HG02870 (cell line): ENCODE data around the gene AFF1.
"Not testable (repeated sequence)": the region's sequence is repeated elsewhere in the genome, so short reads cannot be mapped to it uniquely, and the experiment has no call there.

Experiments
- ATAC-seq: cut with Tn5 transposase; IDR thresholded peaks from one replicate; pipeline ENCODE4 v1.9.1; 2021; ENCODE audit warnings: mild to moderate bottlenecking, moderate library complexity; ENCODE audit not compliant: unreplicated experiment

AFF1 gene

DNA sequence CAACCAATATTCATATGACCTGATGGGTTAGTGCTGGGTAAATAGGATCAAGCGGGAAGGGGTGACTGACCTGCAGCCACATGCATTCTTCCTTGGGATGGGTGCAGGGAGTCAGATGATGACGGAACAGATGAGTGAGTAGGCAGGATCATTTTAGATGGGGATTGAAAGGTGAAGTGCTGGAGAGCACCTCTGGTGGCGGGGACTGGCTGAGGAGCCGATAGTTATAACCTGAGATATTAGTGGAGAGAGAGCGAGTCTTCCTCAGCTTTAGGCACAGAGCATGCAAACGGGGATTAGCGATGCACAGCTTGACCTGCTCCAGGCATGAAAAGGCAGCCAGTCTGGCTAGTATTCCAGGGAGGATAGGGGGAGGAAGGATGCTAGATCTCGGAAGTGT lies 99.1 kb downstream of the AFF1 start:
- no peak for ATAC-seq

DNA sequence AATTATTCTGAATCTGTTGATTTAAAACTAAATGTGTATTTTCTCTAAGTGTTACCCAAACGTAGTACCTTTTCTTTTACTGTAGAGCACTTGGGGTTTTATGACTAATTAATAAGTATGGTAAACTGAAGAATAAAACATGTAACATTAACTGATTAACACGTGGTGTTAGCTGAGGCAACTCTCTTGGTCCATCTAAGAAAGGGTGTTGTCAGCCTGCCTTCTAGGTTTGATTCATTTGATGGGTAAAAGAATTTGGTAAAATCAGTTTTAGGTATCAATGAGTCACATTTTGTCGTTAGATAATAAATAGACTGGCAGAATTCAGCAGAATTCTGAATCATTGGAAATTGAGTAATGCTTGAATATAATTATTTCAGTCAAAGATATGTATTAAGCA lies 99.7 kb downstream of the AFF1 start:
- no peak for ATAC-seq

DNA sequence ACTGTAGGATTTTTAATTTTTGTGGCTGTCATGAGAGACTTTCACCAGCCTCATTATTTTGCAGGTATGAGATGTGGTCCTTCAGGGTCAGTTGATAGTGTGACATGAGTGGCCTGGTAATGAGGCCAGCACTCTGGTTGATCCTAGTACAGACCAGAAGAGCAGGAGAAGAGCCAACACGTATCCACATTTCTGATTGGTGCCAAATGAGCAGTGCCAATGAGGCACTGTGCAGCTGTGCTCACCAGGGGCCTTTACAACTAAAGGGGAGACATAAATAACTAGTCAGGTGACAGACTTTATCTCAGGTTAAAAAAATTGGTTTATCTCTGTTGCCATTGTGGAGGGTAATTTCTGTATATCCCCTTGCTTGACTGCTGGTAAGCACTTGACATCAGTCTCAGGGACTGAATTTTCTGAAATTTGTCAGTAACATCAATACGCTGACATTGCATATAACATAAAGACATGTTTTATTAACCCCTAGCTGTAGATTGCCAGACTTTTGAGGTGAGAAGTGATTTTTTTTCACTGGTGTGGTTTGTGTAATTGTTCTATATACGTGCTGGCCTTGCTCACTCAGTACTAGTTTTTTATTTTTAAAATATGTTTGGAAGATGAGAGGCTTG lies 101.2 kb downstream of the AFF1 start:
- no peak for ATAC-seq

DNA sequence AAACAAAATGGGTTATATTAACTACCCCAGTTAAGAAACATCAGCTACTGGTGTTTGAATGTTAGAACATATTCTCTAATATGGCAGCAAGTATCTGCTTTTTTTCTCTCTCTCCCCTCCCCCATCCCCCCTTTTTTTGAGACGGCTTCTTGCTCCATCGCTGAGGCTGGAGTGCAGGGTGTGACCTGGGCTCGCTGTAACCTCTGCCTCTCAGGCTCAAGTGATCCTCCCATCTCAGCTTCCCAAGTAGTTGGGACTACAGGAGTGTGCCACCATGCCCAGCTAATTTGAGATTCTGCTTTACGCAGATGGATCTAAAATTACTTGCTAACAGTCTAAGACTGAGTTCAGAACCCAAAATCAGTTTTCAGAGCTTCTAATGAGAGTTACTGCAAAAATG lies 101.9 kb downstream of the AFF1 start:
- no peak for ATAC-seq

DNA sequence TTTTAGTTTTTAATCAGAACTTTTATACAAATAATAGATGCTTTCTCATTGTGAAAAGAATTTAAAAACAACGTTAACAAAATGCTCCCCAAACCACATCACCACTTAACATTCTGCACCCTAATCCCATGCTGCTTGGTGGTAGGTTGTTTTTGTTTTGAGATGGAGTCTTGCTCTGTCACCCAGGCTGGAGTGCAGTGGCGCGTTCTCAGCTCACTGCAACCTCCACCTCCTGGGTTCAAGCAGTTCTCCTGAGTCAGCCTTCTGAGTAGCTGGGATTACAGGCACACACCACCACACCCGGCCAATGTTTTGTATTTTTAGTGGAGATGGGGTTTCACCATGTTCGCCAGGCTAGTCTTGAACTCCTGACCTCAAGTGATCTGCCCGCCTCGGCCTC lies 102.4 kb downstream of the AFF1 start:
- ATAC-seq, result not testable (repeated sequence)

DNA sequence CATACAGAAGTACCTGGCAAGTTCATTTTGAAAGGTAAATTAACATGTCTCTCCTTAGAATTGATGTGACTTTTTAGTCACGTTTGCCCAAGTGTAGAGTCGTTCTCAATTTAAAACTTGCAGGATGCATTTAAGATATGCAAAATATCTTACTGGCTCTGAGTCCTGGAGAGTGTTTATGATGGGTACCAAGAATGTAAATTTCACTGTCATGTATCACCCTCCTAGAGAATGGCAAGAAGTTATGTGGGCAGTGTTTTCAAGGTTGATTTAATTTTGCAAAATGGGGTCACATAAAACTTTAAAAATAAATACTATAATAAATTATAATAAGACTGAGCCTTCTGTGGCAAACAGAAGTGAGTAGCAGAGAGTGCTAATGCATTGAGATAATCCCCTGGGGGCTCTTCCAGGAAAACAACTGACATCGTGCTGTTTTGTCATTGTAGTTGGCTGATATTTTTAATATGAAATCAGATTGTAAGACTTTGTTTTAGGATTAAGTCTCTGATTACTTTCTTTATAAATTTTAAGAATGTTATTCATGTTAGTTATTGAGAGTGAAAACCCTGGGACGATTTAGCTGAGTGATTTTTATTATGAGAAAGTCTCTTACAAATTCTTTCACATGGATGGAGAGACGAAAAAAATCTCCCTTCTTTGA lies 103.0 kb downstream of the AFF1 start:
- ATAC-seq, result no peak

DNA sequence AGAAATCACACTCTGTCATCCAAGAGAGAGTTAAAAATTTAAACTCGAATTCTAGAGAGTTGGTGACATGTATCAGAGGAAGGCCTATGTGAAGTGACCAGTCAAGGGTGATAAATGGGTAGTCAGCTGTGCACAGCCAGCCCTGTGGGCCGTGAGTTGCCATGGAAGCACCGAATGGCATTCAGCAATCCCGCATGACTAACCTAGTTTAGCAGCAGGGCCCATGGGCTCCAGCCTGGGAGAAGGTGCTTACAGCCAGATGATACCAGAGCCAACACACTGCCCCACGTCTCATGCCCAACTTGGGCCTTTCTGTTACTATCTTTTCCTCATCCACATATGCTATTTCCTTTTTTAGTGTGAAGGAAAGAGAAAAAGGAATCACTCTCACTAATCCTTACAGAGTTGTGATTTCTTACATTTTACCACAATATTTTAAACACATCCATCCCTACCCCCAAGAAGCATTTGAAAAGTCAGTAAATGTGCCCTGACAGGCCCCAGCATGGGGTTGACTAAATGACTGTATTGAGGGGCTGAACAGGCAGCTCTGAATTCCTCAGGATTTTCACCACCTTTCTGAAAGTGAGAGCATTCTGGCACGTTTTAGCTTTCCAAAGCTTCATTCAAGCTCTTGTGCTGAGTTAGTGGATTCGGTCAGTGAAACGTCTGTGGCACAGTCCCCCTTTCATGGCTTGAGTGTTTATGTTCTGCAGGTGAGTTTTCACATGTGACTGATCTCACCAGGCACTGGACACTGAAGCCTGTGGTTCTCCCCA lies 104.2 kb downstream of the AFF1 start:
- ATAC-seq, result no peak

DNA sequence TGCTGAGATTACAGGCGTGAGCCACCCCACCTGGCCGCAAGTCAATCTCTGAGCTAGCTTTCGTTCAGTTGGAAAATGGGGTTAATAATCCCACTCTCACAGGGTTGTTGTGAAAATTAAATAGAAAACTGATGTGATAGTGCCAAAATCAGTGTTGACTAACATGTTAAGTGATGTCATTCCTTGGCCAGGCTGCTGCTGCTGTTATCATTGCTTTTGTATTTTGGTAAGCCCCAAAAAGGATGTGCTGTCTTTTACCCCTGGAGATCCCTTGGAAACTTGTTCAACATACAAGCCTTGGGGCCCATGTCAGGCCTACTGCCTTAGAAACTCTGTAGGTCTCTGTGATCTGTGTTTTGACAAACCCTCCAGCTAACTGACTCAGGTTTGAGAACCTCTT lies 106.3 kb downstream of the AFF1 start:
- ATAC-seq, result no peak

DNA sequence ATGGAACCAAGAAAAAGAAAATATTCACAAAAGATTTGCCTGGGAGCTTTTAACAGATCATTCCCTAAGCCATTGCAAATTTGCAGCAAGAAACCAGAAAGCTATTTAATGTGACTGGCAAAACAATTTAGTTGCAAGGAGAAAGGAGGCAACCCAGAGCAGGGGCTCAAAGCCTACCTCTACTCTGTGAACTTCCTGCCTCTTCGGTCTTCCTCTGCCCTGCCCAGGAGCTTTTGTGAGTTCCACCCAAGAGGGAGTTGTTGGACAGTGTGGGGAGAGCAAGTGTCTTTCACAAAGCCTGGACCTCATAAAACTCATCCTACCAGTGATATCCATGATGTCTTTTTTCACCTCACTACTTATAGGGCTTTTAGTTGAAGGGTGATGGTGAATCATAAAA lies 107.4 kb downstream of the AFF1 start:
- ATAC-seq, result no peak

DNA sequence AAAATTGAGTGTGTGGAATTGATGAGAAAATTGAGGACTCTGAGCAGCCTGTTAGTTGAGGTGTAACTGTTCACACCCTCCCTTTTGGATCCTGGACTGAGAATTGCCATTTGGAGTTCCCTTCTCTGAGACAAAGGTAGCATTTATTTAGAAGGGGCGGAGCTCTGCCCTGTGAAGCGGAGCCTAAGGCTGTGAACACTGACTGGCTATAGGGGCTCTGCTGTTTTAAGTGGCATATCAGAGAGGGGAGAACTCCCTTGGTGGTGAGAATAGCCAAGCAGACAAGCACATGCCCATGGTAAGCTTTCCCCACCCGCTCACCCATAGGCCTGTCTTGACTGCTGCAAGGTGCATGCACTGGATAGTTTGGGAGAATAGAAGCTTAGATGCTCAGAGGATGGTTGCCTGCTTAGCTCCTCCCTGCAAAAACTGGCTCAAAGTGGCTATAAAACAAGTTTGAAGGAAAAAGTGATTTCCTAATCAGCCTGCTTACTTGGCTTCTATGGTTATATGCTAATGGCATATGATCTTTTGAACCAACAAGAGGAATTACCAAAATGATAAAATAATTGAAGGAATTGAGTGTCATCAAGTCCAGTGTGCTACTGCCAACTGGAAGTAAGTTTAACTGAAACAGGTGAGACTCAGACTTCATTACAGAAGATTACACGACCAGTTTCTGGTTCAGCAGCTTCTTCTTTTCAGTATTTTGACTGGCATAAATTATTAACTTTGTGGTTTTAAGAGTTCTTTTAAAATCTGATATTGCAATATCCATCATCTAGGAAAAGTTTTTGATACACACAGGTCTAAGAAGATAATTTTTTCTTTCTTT lies 108.4 kb downstream of the AFF1 start:
- no peak for ATAC-seq

DNA sequence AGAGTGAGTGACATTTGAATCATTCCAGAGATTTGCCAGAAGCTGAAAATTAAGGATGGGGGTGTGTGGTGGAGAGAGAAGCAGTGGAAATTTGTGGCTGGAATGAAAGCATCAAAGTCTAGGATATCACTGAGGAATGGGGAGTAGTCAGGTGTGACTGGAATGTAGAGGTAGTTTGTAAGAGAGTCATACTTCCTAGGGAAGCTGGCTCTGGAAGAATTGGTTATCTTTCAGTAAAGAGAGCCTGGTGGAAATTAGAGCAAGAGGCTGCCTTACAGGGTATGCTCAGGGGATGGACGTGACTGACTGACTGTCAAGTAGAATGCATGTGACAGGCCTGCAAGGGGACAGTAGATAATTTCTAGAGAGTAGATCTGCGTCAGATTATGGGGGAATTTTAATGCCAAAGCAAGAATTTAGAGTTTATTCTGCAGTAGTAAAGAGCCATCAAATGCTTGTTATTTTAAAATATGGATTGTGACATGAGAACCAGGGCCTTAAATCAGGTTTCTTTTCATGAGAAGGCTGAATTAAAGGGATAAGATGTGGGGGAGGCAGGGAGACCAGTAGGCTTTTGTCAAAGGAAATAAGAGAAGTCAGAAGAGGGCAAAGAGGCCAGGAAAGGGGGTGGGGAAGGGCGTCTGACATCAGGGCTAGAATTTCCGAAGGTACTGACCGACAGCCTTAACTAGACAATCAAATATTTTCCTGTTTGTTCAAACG lies 109.9 kb downstream of the AFF1 start:
- ATAC-seq, result no peak

DNA sequence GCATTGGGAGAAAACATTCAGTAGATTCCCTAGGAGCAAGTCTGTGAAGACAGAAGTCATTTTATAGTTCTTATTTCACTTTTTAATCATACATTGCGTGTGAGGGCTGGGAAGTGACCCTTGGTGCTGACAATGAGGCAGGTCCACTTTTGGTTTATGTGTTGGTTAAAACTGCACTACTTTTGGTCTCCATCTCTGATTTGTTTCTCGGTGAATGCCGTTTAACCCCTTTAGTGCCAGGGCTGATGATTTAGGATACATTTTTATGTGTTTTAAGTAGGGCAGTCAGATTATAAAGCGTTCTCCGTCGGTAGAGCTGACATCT lies 110.4 kb downstream of the AFF1 start:
- ATAC-seq, result no peak

DNA sequence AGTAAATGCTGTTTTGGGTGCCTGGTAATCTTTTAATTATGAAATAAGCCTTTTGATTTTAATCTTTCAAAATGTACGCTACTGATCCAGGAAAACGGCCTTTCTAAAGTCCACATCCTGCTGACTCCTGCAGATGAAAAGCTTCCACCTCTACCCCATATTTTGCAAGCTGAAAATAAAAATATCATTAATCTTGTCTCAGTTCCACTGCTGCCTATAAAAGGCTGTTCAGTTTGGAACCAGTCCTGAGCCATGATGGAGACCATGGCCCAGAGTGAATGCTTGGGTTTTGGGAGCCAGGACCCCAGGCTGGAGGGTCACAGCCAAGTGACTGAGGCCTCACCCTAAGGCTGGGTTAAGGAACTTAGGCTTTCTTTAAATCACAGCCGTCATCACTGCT lies 110.8 kb downstream of the AFF1 start:
- no peak for ATAC-seq

DNA sequence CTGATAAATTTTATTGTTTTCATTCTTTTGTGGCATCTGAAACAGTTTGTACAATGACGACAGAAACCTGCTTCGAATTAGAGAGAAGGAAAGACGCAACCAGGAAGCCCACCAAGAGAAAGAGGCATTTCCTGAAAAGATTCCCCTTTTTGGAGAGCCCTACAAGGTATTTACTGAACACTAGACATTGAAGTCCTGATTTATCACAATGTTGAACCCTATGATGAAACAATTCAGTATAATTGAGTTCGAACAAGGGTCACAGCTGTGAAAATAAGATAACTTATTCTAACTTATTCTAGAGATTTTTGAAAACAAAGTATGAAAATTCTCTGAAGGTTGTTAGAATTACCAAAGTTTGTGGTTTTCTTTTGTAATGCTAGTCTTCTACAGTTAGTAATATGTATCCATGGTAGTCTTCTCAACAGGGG lies 111.3 kb downstream of the AFF1 start:
- ATAC-seq, result no peak

DNA sequence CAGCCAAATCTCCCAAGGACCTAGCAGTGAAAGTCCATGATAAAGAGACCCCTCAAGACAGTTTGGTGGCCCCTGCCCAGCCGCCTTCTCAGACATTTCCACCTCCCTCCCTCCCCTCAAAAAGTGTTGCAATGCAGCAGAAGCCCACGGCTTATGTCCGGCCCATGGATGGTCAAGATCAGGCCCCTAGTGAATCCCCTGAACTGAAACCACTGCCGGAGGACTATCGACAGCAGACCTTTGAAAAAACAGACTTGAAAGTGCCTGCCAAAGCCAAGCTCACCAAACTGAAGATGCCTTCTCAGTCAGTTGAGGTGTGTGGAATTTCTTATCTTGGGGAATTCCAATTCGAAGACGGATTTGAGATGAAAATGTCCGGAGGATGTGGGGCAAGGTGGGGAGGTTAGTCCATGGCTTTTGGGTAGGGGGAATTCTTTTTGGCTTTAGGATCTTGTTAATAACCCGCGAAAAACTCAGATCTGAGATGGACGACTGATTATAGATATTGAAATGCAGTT lies 112.5 kb downstream of the AFF1 start:
- no peak for ATAC-seq

DNA sequence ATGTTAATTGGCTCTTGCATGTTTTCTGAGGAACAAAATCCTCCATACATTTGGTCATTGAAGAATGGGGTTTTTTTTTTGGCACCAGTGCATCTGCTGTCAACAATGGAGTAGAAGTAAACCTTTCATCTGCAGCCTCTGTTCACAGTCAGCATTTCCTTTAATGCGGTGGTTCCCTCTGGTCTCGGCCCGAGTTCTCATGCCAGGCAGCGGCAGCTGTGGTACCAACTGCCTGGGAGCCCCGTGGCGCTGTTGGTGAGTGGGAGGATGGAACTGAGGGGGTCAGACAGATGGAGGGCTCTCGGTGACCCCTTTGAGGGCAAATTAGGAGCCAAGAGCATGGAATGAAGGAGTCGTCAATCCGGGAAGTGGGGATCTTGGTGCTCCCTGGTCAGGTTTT lies 114.7 kb downstream of the AFF1 start:
- no peak for ATAC-seq

DNA sequence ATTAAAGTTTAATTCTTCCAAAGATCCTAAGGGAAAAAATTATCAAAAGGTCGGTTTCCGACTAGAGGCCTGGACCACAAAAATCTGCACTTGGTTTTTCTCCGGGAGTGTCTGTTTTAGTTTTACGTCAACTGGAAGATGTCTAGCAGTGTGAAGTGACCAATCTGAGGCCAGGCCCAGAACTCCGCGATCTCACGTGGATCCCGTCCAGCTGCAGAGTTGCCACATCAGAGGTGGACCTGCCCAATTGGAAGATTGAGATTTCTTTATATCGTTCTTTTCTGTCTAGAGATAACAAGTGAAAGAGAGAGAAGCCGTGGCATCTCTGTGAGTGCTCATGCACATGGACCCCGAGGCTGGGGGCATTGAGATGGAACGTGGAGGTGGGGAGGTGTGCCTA lies 115.8 kb downstream of the AFF1 start:
- no peak for ATAC-seq

DNA sequence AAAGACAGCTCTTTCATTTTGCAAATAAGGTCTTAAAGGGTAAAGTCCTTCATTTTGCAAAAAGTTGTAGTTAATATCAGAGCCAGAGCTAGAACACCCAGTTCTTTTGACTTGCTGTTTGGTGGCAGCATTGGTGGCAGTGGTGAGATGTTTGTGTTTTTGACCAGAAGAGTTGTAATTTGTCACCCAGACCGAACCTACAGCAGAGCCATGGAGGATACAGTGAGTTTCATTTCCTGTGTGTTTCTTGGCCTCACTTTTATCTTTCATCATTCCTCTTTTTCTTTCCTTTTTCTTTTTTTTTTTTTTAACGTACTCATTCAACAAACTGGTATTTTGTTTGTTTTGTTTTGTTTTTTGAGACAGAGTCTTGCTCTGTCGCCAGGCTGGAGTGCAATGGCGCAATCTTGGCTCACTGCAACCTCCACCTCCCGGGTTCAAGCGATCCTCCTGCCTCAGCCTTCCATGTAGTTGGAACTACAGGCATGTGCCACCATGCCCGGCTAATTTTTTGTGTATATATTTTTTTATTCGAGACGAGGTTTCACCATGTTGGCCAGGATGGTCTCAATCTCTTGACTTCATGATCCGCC lies 116.4 kb downstream of the AFF1 start:
- no peak for ATAC-seq

DNA sequence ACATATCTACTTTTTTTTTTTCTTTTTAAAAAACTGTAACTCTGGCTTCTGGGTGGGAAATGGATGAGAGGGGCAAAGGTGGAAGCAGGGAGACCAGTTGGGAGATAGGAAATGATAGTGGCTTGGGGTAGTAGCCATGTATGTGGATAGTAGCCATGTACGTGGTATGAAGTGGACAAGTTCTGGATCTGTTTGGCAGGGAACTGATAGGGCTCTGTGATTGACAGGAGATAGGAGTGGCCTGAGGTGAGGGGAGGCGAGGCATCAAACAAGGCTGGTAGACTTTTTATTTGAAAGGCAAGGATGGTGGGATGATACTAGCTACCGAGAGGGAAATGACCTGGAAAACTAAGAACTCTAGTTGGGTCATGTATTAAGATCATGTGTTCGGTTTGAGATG lies 117.8 kb downstream of the AFF1 start:
- ATAC-seq, result no peak

DNA sequence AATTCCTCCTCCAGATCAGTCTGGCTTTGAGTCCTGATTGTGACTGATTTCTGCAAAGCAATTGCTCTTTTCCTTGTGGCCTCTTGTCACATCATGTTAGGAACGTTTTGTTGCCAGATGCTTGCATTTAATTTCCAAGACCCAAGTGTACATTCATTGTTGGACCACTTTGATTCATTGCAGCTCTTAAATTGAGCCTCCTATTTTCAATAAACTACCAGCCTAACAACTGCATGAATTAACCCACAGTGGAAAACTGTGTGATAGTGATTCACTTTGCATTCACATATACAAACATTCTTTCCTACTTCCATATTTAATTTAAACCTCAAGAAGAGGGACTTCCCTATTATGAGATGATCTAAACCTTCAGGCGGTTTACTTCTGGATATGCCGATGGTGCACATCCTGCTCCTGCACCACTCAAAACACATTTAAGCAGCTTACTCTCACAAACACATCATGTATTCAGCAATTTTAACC lies 118.4 kb downstream of the AFF1 start:
- no peak for ATAC-seq
